Retinal pigment epithelial cell (primary cell): ENCODE measurements around the gene PICK1.
A peak's percentile ranks its signal among the peaks of the same experiment; 100 is the strongest.
"Not testable (repeated sequence)": the region's sequence is repeated elsewhere in the genome, so short reads cannot be mapped to it uniquely, and the experiment has no call there.

ENCODE experiments used
- DNase-seq: peaks from one replicate; pipeline ENCODE4 v3.0.0-alpha.2; 2010; ENCODE audit warnings: low read depth
- H3K4me3 ChIP-seq: 2 replicates; pipeline ENCODE4 v1.5.1; 2011; ENCODE audit warnings: mild to moderate bottlenecking, low read length, control low read depth, moderate library complexity
- CTCF ChIP-seq: conservative IDR thresholded peaks from 2 replicates; pipeline ENCODE4 v1.5.1; 2011; ENCODE audit warnings: low read depth, low read length, control low read depth, inconsistent platforms

Gene PICK1

GRCh38 chr22:38032681-38033521, 24.3 kb upstream of the PICK1 start:
- no peak for TF ChIP-seq CTCF
- H3K4me3 ChIP-seq: no peak overlapping the region
- no peak for DNase-seq

GRCh38 chr22:38033522-38034277, 23.5 kb upstream of the PICK1 start:
- no peak overlapping the region for H3K4me3 ChIP-seq
- no peak for TF ChIP-seq CTCF
- DNase-seq: peak; percentile 34

GRCh38 chr22:38034278-38034882, 22.8 kb upstream of the PICK1 start:
- peak; percentile 75 for DNase-seq
- H3K4me3 ChIP-seq: no peak overlapping the region
- no peak for TF ChIP-seq CTCF

- H3K4me3 ChIP-seq: no peak overlapping the region
- no peak for TF ChIP-seq CTCF
Observed at GRCh38 chr22:38034884-38035529, 22.2 kb upstream of the PICK1 start.

GRCh38 chr22:38035530-38035885, 21.7 kb upstream of the PICK1 start:
- DNase-seq: no peak
- H3K4me3 ChIP-seq: no peak overlapping the region
- no peak for TF ChIP-seq CTCF

More at GRCh38 chr22:38034884-38035529, 22.2 kb upstream of the PICK1 start:
- DNase-seq: no peak

GRCh38 chr22:38036392-38037062, 20.7 kb upstream of the PICK1 start:
- no peak for DNase-seq
- TF ChIP-seq CTCF: no peak
- H3K4me3 ChIP-seq: no peak overlapping the region

- H3K4me3 ChIP-seq, DNase-seq: not testable (repeated sequence)
Observed at GRCh38 chr22:38037367-38038150, 19.6 kb upstream of the PICK1 start.
